HepG2 (cell line): Measurements from ENCODE around the gene TYMP. TPM values are rescaled to one million over a fixed set of nuclear protein-coding genes. Genes with fewer than 3 reads are reported as not detected.
A peak's percentile ranks its signal among the peaks of the same experiment; 100 is the strongest.

Experiments used
- KLF15 ChIP-seq: sonication (generic); formaldehyde crosslinking; IDR thresholded peaks from 2 replicates; pipeline ENCODE4 v1.8.1; 2023; ENCODE audit warnings: borderline replicate concordance, mild to moderate bottlenecking, inconsistent platforms, missing genetic modification reagents, mixed read lengths
- PRDM4 ChIP-seq: sonication (generic); formaldehyde crosslinking; IDR thresholded peaks from 2 replicates; pipeline ENCODE4 v1.9.0; 2021; ENCODE audit warnings: missing genetic modification reagents, borderline replicate concordance
- RARG ChIP-seq: sonication (generic); formaldehyde crosslinking; IDR thresholded peaks from 2 replicates; pipeline ENCODE4 v1.4.0; 2020; ENCODE audit warnings: low read depth, mild to moderate bottlenecking, missing genetic modification reagents
- RERE ChIP-seq: IDR thresholded peaks from 2 replicates; pipeline ENCODE4 v1.6.1; 2016; ENCODE audit warnings: low read depth, missing genetic modification reagents, missing compliant biosample characterization
- SAP130 ChIP-seq: IDR thresholded peaks from 2 replicates; pipeline ENCODE4 v1.6.1; 2016; ENCODE audit warnings: low read depth
- SNAI1 ChIP-seq: sonication (generic); formaldehyde crosslinking; IDR thresholded peaks from 2 replicates; pipeline ENCODE4 v1.5.0; 2020; ENCODE audit warnings: mild to moderate bottlenecking, missing genetic modification reagents, borderline replicate concordance
- ZHX2 ChIP-seq, 2 experiments: sonication (generic) in 1 of 2; formaldehyde crosslinking in 1 of 2; IDR thresholded peaks; 2 replicates each; pipeline versions ENCODE4 v1.6.1 to v1.9.0; 2014 to 2022; ENCODE audit warnings: antibody characterized with exemption in 1 of 2, borderline replicate concordance in 1 of 2, inconsistent platforms in 1 of 2, low read depth in 1 of 2, missing genetic modification reagents in 1 of 2
- ZNF619 ChIP-seq: sonication (generic); formaldehyde crosslinking; IDR thresholded peaks from 2 replicates; pipeline ENCODE4 v1.4.0; 2020; ENCODE audit warnings: mild to moderate bottlenecking, missing genetic modification reagents
- ZNF678 ChIP-seq: sonication (generic); formaldehyde crosslinking; IDR thresholded peaks from 2 replicates; pipeline ENCODE4 v1.4.0; 2020; ENCODE audit warnings: mild to moderate bottlenecking, missing genetic modification reagents
- ZNF761 ChIP-seq: sonication (generic); formaldehyde crosslinking; conservative IDR thresholded peaks from 2 replicates; pipeline ENCODE4 v1.4.0; 2020; ENCODE audit warnings: mild to moderate bottlenecking, missing genetic modification reagents
- ZNF788 ChIP-seq: sonication (generic); formaldehyde crosslinking; IDR thresholded peaks from 2 replicates; pipeline ENCODE4 v1.5.0; 2020; ENCODE audit warnings: mild to moderate bottlenecking, missing genetic modification reagents, borderline replicate concordance
- polyA plus RNA-seq, 8 experiments: library from polyadenylated mRNA; depleted of rRNA in 3 of 8; stranded (reverse) in 7 of 8; unstranded in 1 of 8; fragments of >200 nt; fragmentation: Illumina TruSeq in 4 of 8; extraction: Trizol in 4 of 8; gene quantifications; 2 replicates each; pipeline versions ENCODE4 v1.2.1 to v1.2.3, GENCODE V29; 2011 to 2016; ENCODE audit warnings: low read depth in 4 of 8, missing spikeins in 1 of 8, mixed read lengths in 1 of 8; ENCODE audit not compliant: insufficient read depth in 1 of 8
- total RNA-seq, 5 experiments: library from RNA; depleted of rRNA; stranded (reverse); fragments of >200 nt; fragmentation: Illumina TruSeq; extraction: Trizol; gene quantifications; 2 replicates each; pipeline ENCODE4 v1.2.3, GENCODE V29; 2016; ENCODE audit warnings: low read depth in 1 of 5

The TYMP gene
- total and polyA plus RNA-seq, 2 of the 13 experiments (the other 11 are each of a cell fraction or from before 2014, with no cell fraction given), result 3.9 to 4.3 TPM

- TF ChIP-seq PRDM4 (CRISPR knock-in tag) (no peak), ZHX2 (IDR thresholded peaks at IDR 0.05; ENCODE audit: low read depth) (peak; percentile 19; the same call in 1 of the 2 replicates), ZHX2 (CRISPR knock-in tag; IDR thresholded peaks at IDR 0.05; ENCODE audit: borderline replicate concordance) (no peak), ZNF761 (CRISPR knock-in tag) (no peak; the same call in 1 of the 2 replicates), SAP130 (peak; percentile 50), ZNF678 (CRISPR knock-in tag) (0 out of 2 replicates have a peak, but pooled peaks have one; percentile 37), KLF15 (CRISPR knock-in tag) (no peak), RERE (CRISPR knock-in tag) (peak; percentile 32; the same call in 1 of the 2 replicates), SNAI1 (no peak; the same call in 1 of the 2 replicates), ZNF619 (CRISPR knock-in tag) (no peak), ZNF788 (CRISPR knock-in tag) (peak; percentile 45; the same call in 1 of the 2 replicates), RARG (no peak)
Measured at GRCh38 chr22:50485221-50486131, 44.3 kb downstream of the TYMP start (continued).
